Mononuclear cell (primary cell): Measurements from ENCODE around the gene AKNAD1. TPM values are rescaled to one million over a fixed set of nuclear protein-coding genes. Genes with fewer than 3 reads are reported as not detected.

Experiments
- H3K27me3 ChIP-seq: 2 replicates; pipeline ENCODE4 v1.6.0; 2011; ENCODE audit warnings: low read length, control low read depth; ENCODE audit not compliant: insufficient read depth
- H3K4me1 ChIP-seq: 2 replicates; pipeline ENCODE4 v1.5.1; 2011; ENCODE audit warnings: mild to moderate bottlenecking, low read length, control low read depth; ENCODE audit not compliant: insufficient read depth
- H3K4me3 ChIP-seq: 2 replicates; pipeline ENCODE4 v1.5.1; 2011; ENCODE audit warnings: mild to moderate bottlenecking, low read length, moderate library complexity
- H3K9me3 ChIP-seq: 2 replicates; pipeline ENCODE4 v1.5.1; 2011; ENCODE audit warnings: low read depth, mild to moderate bottlenecking, control low read depth, low read length
- total RNA-seq: library from RNA; depleted of rRNA; stranded (reverse); fragments of >200 nt; gene quantifications from one replicate; pipeline ENCODE4 v1.2.3, GENCODE V29; 2012

AKNAD1 gene
- total RNA-seq, 1 donor = not detected

GRCh38 chr1:108880850-108881249 is 24.0 kb upstream of the AKNAD1 start:
- Histone ChIP-seq H3K9me3 (no peaks in the 10 kb centered on the region), H3K27me3 (no peaks in the 10 kb centered on the region), H3K4me1 (peaks cover 15% of the 10 kb centered on the region), H3K4me3 (no peak overlapping the region)

- Histone ChIP-seq H3K27me3 (no peaks in the 10 kb centered on the region), H3K9me3 (no peaks in the 10 kb centered on the region), H3K4me3 (no peak overlapping the region), H3K4me1 (peaks cover 15% of the 10 kb centered on the region)
These were observed 21.8 kb upstream of the AKNAD1 start for GRCh38 chr1:108878678-108879077.

- Histone ChIP-seq H3K9me3 (no peaks in the 10 kb centered on the region), H3K4me3 (no peak overlapping the region), H3K27me3 (no peaks in the 10 kb centered on the region), H3K4me1 (peaks cover 15% of the 10 kb centered on the region)
These were observed 21.2 kb upstream of the AKNAD1 start for GRCh38 chr1:108878160-108878469.

- peak overlapping the region; percentile 86 for H3K4me3 ChIP-seq
- no peaks in the 10 kb centered on the region for H3K27me3 ChIP-seq
- H3K9me3 ChIP-seq = no peaks in the 10 kb centered on the region
- H3K4me1 ChIP-seq = peaks cover 15% of the 10 kb centered on the region
These were observed 20.7 kb upstream of the AKNAD1 start for GRCh38 chr1:108877348-108878159.

GRCh38 chr1:108871050-108871724 is 14.3 kb upstream of the AKNAD1 start:
- Histone ChIP-seq H3K4me1 (peaks cover 9% of the 10 kb centered on the region), H3K27me3 (no peaks in the 10 kb centered on the region), H3K9me3 (no peaks in the 10 kb centered on the region), H3K4me3 (no peak overlapping the region)

GRCh38 chr1:108865316-108865910 is 8.5 kb upstream of the AKNAD1 start:
- Histone ChIP-seq H3K27me3 (no peaks in the 10 kb centered on the region), H3K4me3 (no peak overlapping the region), H3K9me3 (no peaks in the 10 kb centered on the region), H3K4me1 (peaks cover 7% of the 10 kb centered on the region)

- Histone ChIP-seq H3K4me1 (peaks cover 7% of the 10 kb centered on the region), H3K9me3 (no peaks in the 10 kb centered on the region), H3K27me3 (no peaks in the 10 kb centered on the region), H3K4me3 (no peak overlapping the region)
These were observed 7.1 kb upstream of the AKNAD1 start for GRCh38 chr1:108863984-108864383.

- Histone ChIP-seq H3K9me3 (no peaks in the 10 kb centered on the region), H3K4me1 (peaks cover 7% of the 10 kb centered on the region), H3K4me3 (no peak overlapping the region), H3K27me3 (no peaks in the 10 kb centered on the region)
These were observed 6.0 kb upstream of the AKNAD1 start for GRCh38 chr1:108862698-108863477.

- no peaks in the 10 kb centered on the region for H3K27me3 ChIP-seq
- H3K4me1 ChIP-seq = peaks cover 7% of the 10 kb centered on the region
- no peaks in the 10 kb centered on the region for H3K9me3 ChIP-seq
- H3K4me3 ChIP-seq = no peak overlapping the region
These were observed 5.2 kb upstream of the AKNAD1 start for GRCh38 chr1:108862017-108862610.

GRCh38 chr1:108861566-108861965 is 4.7 kb upstream of the AKNAD1 start:
- Histone ChIP-seq H3K27me3 (no peaks in the 10 kb centered on the region), H3K4me3 (no peak overlapping the region), H3K4me1 (peaks cover 7% of the 10 kb centered on the region), H3K9me3 (no peaks in the 10 kb centered on the region)

- H3K4me1 ChIP-seq = peaks cover 7% of the 10 kb centered on the region
- no peak overlapping the region for H3K4me3 ChIP-seq
- H3K9me3 ChIP-seq = no peaks in the 10 kb centered on the region
- H3K27me3 ChIP-seq = no peaks in the 10 kb centered on the region
These were observed 3.5 kb upstream of the AKNAD1 start for GRCh38 chr1:108860190-108860907.

- Histone ChIP-seq H3K4me1 (peaks cover 10% of the 10 kb centered on the region), H3K27me3 (no peaks in the 10 kb centered on the region), H3K9me3 (no peaks in the 10 kb centered on the region), H3K4me3 (no peak overlapping the region)
These were observed 1.5 kb upstream of the AKNAD1 start for GRCh38 chr1:108858230-108858950.

GRCh38 chr1:108854221-108855019 is 2.5 kb downstream of the AKNAD1 start:
- Histone ChIP-seq H3K4me3 (no peak overlapping the region), H3K4me1 (peaks cover 20% of the 10 kb centered on the region), H3K9me3 (no peaks in the 10 kb centered on the region), H3K27me3 (no peaks in the 10 kb centered on the region)
